Esophagus muscularis mucosa (tissue), 4 donors: ENCODE measurements around the gene TRMT1. TPM values are rescaled to one million over a fixed set of nuclear protein-coding genes. Genes with fewer than 3 reads are reported as not detected.

Source experiments
- DNase-seq: peaks from one replicate; pipeline ENCODE4 v3.0.0-alpha.2; 2017; ENCODE audit errors: extremely low spot score
- H3K27ac ChIP-seq, 4 donors: fragments of 200-600 bp; sonication (generic); replicated peaks in 1 of 4; 1 replicate in 3 of 4; 2 replicates in 1 of 4; pipeline ENCODE4 v1.5.1; 2016 to 2019; ENCODE audit warnings: mild to moderate bottlenecking in 1 of 4
- H3K27me3 ChIP-seq, 4 donors: fragments of 200-600 bp; sonication (generic); one replicate each; pipeline versions ENCODE4 v1.5.1 to v1.6.0; 2016 to 2019
- H3K36me3 ChIP-seq, 4 donors: fragments of 200-600 bp; sonication (generic); one replicate each; pipeline ENCODE4 v1.5.1; 2016 to 2019
- H3K4me1 ChIP-seq, 4 donors: fragments of 200-600 bp; sonication (generic); one replicate each; pipeline ENCODE4 v1.5.1; 2016 to 2019
- H3K4me3 ChIP-seq, 4 donors: fragments of 200-600 bp; sonication (generic); 1 replicate in 2 of 4; 2 replicates in 2 of 4; pipeline ENCODE4 v1.5.1; 2016 to 2019; ENCODE audit warnings: mild to moderate bottlenecking in 4 of 4, moderate library complexity in 1 of 4
- H3K9me3 ChIP-seq, 4 donors: fragments of 200-600 bp; sonication (generic); 1 replicate in 3 of 4; 2 replicates in 1 of 4; pipeline ENCODE4 v1.5.1; 2016 to 2019
- EP300 ChIP-seq: sonication (generic); formaldehyde crosslinking; IDR thresholded peaks from one replicate; pipeline ENCODE4 v1.6.1; 2017; ENCODE audit warnings: antibody characterized with exemption
- POLR2A ChIP-seq: fragments of 450-650 bp; IDR thresholded peaks from one replicate; pipeline ENCODE4 v1.6.1; 2017; ENCODE audit warnings: antibody characterized with exemption, moderate library complexity, mild to moderate bottlenecking, low read depth
- POLR2AphosphoS5 ChIP-seq, 2 donors: sonication (generic); formaldehyde crosslinking; IDR thresholded peaks; one replicate each; pipeline ENCODE4 v1.6.1; 2017; ENCODE audit warnings: antibody characterized with exemption in 2 of 2
- WGBS: methylation state at CpG from one replicate; pipeline ENCODE4 v1.1.5; 2018; 5-methylcytosine and 5-hydroxymethylcytosine counted together
- intact Hi-C: fragments of 100-400 bp; cut with DNase I; formaldehyde crosslinking; loops from one replicate; pipeline ENCODE4 v1.15.1; 2023
- total RNA-seq, 4 donors: library from RNA; depleted of rRNA; stranded (reverse); fragments of >200 nt; gene quantifications; one replicate each; pipeline versions ENCODE4 v1.1.0 to v1.2.1, GENCODE V29; 2016
- TF ChIP-seq, protein P1 (sequence below), 3 experiments: fragments of 200-600 bp in 2 of 3; fragments of 450-650 bp in 1 of 3; sonication (generic) in 2 of 3; IDR thresholded peaks; one replicate each; pipeline ENCODE4 v1.5.1; 2017 to 2019; ENCODE audit warnings: antibody characterized with exemption in 3 of 3, mild to moderate bottlenecking in 2 of 3, moderate library complexity in 1 of 3

The TRMT1 gene
- total RNA-seq, 4 donors from 2014 or later = 21.4 to 27.6 (median 26.9) TPM

DNA sequence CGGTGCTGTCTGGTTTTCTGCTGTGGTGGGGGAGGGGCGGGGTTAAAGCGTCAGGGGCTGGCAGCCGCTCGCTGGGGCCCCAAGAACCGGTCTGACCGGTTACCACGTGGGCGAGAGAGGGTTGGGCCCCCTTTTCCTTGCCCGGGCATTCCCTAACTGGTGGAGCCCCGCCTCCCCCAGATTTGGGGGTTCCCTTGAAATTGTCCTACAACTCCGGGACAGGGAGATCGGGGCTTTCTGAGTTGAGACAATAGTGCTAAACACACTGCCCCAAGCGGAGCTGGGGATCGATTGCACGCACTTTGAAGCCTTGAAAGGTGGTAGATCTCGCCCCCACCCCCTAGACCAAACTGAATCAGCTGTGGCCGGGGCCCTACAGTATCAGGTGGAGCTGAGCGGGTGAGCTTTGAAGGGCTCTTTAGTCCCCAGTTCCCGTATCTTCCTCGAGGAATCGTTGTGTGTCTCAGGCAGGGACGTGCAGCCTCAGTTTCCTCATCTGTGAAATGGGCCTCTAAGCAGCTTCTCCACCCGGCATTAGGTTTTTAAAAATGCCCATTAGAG, 38.5 kb upstream of the TRMT1 start:
- Histone ChIP-seq H3K27ac (peak overlapping the region; percentile 95 to 100 (median 98)), H3K4me3 (peak overlapping the region; percentile 70 to 95 (median 94)), H3K9me3 (no peaks in the 10 kb centered on the region), H3K27me3 (no peaks in the 10 kb centered on the region), H3K4me1 (peaks cover 20 to 41% (median 31%) of the 10 kb centered on the region in 4 donors), H3K36me3 (peaks cover 0 to 20% (median 0%) of the 10 kb centered on the region in 4 donors)
- WGBS = 0% methylated on average over 11 of the region's 24 CpGs
- intact Hi-C loops = loop anchor here (10.0 kb wide), 1 partner anchor 690 kb away; no protein-coding TSS in a partner anchor
- DNase-seq = peak; percentile 93
- TF ChIP-seq, protein P1, sequence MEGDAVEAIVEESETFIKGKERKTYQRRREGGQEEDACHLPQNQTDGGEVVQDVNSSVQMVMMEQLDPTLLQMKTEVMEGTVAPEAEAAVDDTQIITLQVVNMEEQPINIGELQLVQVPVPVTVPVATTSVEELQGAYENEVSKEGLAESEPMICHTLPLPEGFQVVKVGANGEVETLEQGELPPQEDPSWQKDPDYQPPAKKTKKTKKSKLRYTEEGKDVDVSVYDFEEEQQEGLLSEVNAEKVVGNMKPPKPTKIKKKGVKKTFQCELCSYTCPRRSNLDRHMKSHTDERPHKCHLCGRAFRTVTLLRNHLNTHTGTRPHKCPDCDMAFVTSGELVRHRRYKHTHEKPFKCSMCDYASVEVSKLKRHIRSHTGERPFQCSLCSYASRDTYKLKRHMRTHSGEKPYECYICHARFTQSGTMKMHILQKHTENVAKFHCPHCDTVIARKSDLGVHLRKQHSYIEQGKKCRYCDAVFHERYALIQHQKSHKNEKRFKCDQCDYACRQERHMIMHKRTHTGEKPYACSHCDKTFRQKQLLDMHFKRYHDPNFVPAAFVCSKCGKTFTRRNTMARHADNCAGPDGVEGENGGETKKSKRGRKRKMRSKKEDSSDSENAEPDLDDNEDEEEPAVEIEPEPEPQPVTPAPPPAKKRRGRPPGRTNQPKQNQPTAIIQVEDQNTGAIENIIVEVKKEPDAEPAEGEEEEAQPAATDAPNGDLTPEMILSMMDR (IDR thresholded peaks at IDR 0.05) = peak in 1 of 3 experiments; percentile 20
- TF ChIP-seq POLR2AphosphoS5 (IDR thresholded peaks at IDR 0.05) = peak in 1 of 2 donors; percentile 2
- no peak for TF ChIP-seq POLR2A

DNA sequence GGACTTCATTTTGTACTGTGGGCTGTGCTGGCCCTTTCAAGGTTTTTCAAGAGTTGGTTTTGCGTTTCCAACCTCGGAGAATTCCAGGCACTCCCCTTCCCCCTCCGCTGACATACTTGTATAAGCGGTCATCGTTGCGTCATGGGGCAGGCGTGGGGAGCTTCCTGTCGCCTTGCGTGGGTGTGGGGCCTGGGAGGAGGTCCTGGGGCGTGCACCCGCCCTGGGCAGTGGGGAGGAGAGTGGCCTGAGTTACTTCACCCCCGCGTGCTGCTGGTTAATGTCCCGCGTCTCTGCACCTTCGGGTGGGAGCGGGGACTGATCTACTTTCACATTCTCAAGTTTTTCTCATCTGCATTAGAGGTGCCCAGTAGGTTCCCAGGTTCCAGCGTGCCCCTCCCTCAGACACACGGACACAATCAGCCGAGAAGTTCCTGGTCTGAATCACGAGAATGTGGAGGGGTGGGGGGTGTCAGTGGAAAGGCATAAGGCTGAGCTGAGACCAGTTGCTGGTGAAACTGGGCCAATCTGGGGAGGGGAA, 37.8 kb upstream of the TRMT1 start:
- Histone ChIP-seq H3K4me1 (peaks cover 20 to 44% (median 36%) of the 10 kb centered on the region in 4 donors), H3K4me3 (peak overlapping the region; percentile 70 to 95 (median 94)), H3K9me3 (no peaks in the 10 kb centered on the region), H3K36me3 (peaks cover 0 to 20% (median 0%) of the 10 kb centered on the region in 4 donors), H3K27ac (peak overlapping the region; percentile 95 to 100 (median 98)), H3K27me3 (no peaks in the 10 kb centered on the region)
- intact Hi-C loops = loop anchor here (10.0 kb wide), 1 partner anchor 690 kb away; no protein-coding TSS in a partner anchor
- peak; percentile 98 for DNase-seq
- 0% methylated on average over 14 of the region's 21 CpGs for WGBS
- TF ChIP-seq POLR2AphosphoS5 (IDR thresholded peaks at IDR 0.05) = peak; percentile 97 to 98
- TF ChIP-seq, protein P1 (IDR thresholded peaks at IDR 0.05) = no peak
- TF ChIP-seq EP300 = peak; percentile 54
- TF ChIP-seq POLR2A = peak; percentile 74

DNA sequence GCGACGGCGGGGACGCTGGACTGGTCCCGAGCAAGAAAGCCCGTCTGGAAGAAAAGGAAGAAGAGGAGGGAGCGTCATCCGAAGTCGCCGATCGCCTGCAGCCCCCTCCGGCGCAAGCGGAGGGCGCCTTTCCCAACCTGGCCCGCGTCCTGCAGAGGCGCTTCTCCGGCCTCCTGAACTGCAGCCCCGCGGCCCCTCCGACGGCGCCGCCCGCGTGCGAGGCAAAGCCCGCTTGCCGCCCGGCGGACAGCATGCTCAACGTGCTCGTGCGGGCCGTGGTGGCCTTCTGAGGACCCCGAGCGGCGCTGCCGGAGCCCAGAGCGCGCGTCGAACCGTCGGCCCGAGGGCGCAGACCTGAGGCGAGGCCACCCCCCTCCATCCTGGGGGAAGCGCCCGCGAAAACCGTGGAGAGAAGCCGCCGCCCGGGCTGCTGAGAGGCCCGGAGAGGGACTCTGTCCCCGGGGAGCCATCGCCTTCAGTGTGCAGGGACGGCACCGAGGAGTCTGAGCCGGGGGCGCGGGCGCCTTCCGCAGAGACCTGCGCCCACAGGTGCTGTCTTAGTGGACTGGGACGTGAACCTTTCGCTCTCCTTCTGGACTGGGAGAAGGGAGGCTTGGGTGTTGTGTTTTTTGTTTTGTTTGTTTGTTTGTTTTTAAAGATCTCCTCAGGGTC, 37.2 kb upstream of the TRMT1 start:
- DNase-seq = no peak
- H3K27ac ChIP-seq = peak overlapping the region; percentile 95 to 100 (median 98)
- H3K27me3 ChIP-seq = no peaks in the 10 kb centered on the region
- H3K9me3 ChIP-seq = no peaks in the 10 kb centered on the region
- intact Hi-C loops = loop anchor here (10.0 kb wide), 1 partner anchor 691 kb away; no protein-coding TSS in a partner anchor
- TF ChIP-seq, protein P1 (IDR thresholded peaks at IDR 0.05) = peak in 2 of 3 experiments; percentile 19 to 22
- TF ChIP-seq POLR2AphosphoS5 (IDR thresholded peaks at IDR 0.05) = no peak
- peak overlapping the region; percentile 70 to 95 (median 94) for H3K4me3 ChIP-seq
- peaks cover 0 to 20% (median 0%) of the 10 kb centered on the region in 4 donors for H3K36me3 ChIP-seq
- peaks cover 20 to 50% (median 42%) of the 10 kb centered on the region in 4 donors for H3K4me1 ChIP-seq
- WGBS = under 1% methylated on average over 34 of the region's 69 CpGs

DNA sequence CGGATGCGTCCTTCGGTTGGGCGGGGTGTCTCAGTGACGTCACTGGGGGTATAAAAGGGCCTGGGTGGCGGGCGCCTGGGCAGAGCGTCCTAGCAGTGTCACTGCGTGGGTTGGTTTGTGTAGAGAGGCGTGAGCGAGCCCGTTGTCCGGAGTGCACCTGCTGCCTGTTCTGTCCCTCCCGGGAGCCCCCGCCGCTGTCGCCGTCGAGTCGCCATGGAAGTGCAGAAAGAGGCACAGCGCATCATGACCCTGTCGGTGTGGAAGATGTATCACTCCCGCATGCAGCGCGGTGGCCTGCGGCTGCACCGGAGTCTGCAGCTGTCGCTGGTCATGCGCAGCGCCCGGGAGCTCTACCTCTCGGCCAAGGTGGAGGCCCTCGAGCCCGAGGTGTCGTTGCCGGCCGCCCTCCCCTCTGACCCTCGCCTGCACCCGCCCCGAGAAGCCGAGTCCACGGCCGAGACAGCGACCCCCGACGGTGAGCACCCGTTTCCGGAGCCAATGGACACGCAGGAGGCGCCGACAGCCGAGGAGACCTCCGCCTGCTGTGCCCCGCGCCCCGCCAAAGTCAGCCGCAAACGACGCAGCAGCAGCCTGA, 36.5 kb upstream of the TRMT1 start:
- Histone ChIP-seq H3K9me3 (no peaks in the 10 kb centered on the region), H3K4me3 (peak overlapping the region; percentile 70 to 95 (median 94)), H3K27me3 (no peaks in the 10 kb centered on the region), H3K36me3 (peaks cover 0 to 20% (median 0%) of the 10 kb centered on the region in 4 donors), H3K27ac (peak overlapping the region; percentile 95 to 100 (median 98)), H3K4me1 (peaks cover 20 to 56% (median 48%) of the 10 kb centered on the region in 4 donors)
- 0% methylated on average over 17 of the region's 59 CpGs for WGBS
- DNase-seq = peak; percentile 100
- intact Hi-C loops = loop anchor here (10.0 kb wide), 1 partner anchor 692 kb away; no protein-coding TSS in a partner anchor
- TF ChIP-seq POLR2AphosphoS5 (IDR thresholded peaks at IDR 0.05) (peak; percentile 99 to 100), EP300 (no peak), POLR2A (peak; percentile 100)
- TF ChIP-seq, protein P1 (IDR thresholded peaks at IDR 0.05) = peak in 1 of 3 experiments; percentile 7
